Mesenchymal stem cell (in vitro differentiated cells and primary cell): ENCODE data around the gene ALPG.
A peak's percentile ranks its signal among the peaks of the same experiment; 100 is the strongest.
"Not testable (repeated sequence)": the region's sequence is repeated elsewhere in the genome, so short reads cannot be mapped to it uniquely, and the experiment has no call there.

Experiments used
- DNase-seq: peaks from one replicate; pipeline ENCODE4 v3.0.0-alpha.2; 2013
- H2AFZ ChIP-seq: one replicate; pipeline ENCODE4 v1.6.1; 2013; ENCODE audit warnings: low read depth, mild to moderate bottlenecking, control low read depth, inconsistent platforms, low read length, moderate library complexity
- H2AK5ac ChIP-seq: 2 replicates; pipeline ENCODE4 v1.6.1; 2013; ENCODE audit warnings: low read length, moderate library complexity, mild to moderate bottlenecking, inconsistent platforms; ENCODE audit not compliant: severe bottlenecking
- H2BK120ac ChIP-seq: one replicate; pipeline ENCODE4 v1.6.1; 2013; ENCODE audit warnings: low read depth, mild to moderate bottlenecking, inconsistent platforms, low read length, moderate library complexity
- H2BK12ac ChIP-seq, 2 experiments: one replicate each; pipeline ENCODE4 v1.6.1; 2013; ENCODE audit warnings: inconsistent platforms in 2 of 2, low read length in 2 of 2, mild to moderate bottlenecking in 2 of 2, moderate library complexity in 2 of 2, control low read depth in 1 of 2
- H2BK15ac ChIP-seq: one replicate; pipeline ENCODE4 v1.6.1; 2013; ENCODE audit warnings: mild to moderate bottlenecking, low read depth, inconsistent platforms; ENCODE audit not compliant: poor library complexity, severe bottlenecking
- H2BK5ac ChIP-seq: 2 replicates; pipeline ENCODE4 v1.6.1; 2013; ENCODE audit warnings: low read depth, mild to moderate bottlenecking, low read length, control low read depth, inconsistent platforms; ENCODE audit not compliant: poor library complexity, severe bottlenecking
- H3K14ac ChIP-seq, 2 experiments: one replicate each; pipeline ENCODE4 v1.6.1; 2013; ENCODE audit warnings: inconsistent platforms in 2 of 2, low read length in 2 of 2, control low read depth in 1 of 2, mild to moderate bottlenecking in 1 of 2, moderate library complexity in 1 of 2
- H3K18ac ChIP-seq, 2 experiments: one replicate each; pipeline ENCODE4 v1.6.1; 2013; ENCODE audit warnings: inconsistent platforms in 2 of 2, low read length in 2 of 2, control low read depth in 1 of 2, low read depth in 1 of 2, mild to moderate bottlenecking in 1 of 2
- H3K23ac ChIP-seq, 2 experiments: one replicate each; pipeline ENCODE4 v1.6.1; 2013; ENCODE audit warnings: inconsistent platforms in 2 of 2, low read length in 2 of 2, mild to moderate bottlenecking in 2 of 2, moderate library complexity in 2 of 2, control low read depth in 1 of 2
- H3K27ac ChIP-seq: 2 replicates; pipeline ENCODE4 v1.5.1; 2013; ENCODE audit warnings: mild to moderate bottlenecking, moderate library complexity, low read length, control low read depth, inconsistent platforms; ENCODE audit not compliant: poor library complexity, severe bottlenecking
- H3K27me3 ChIP-seq, 2 experiments: 2 replicates each; pipeline versions ENCODE4 v1.6.1 to v1.7.0; 2013; ENCODE audit warnings: low read length in 2 of 2, mild to moderate bottlenecking in 2 of 2, moderate library complexity in 2 of 2, control low read depth in 1 of 2, inconsistent platforms in 1 of 2; ENCODE audit not compliant: control insufficient read depth in 1 of 2, insufficient read depth in 1 of 2
- H3K36me3 ChIP-seq, 2 experiments: 2 replicates each; pipeline versions ENCODE4 v1.6.1 to v1.7.0; 2013; ENCODE audit warnings: low read length in 2 of 2, control low read depth in 1 of 2, inconsistent platforms in 1 of 2, low read depth in 1 of 2, mild to moderate bottlenecking in 1 of 2; ENCODE audit not compliant: insufficient read depth in 2 of 2, control insufficient read depth in 1 of 2
- H3K4ac ChIP-seq, 2 experiments: one replicate each; pipeline ENCODE4 v1.6.1; 2013; ENCODE audit warnings: inconsistent platforms in 2 of 2, low read length in 2 of 2, mild to moderate bottlenecking in 2 of 2, moderate library complexity in 2 of 2, control low read depth in 1 of 2, low read depth in 1 of 2
- H3K4me1 ChIP-seq: 2 replicates; pipeline ENCODE4 v1.6.1; 2013; ENCODE audit warnings: low read depth, low read length, control low read depth; ENCODE audit not compliant: control insufficient read depth, insufficient read depth
- H3K4me2 ChIP-seq: 2 replicates; pipeline ENCODE4 v1.6.1; 2013; ENCODE audit warnings: low read length, mild to moderate bottlenecking, inconsistent platforms; ENCODE audit not compliant: poor library complexity, severe bottlenecking
- H3K4me3 ChIP-seq, 2 experiments: 2 replicates each; pipeline versions ENCODE4 v1.5.1 to v1.7.0; 2013; ENCODE audit warnings: low read length in 2 of 2, mild to moderate bottlenecking in 2 of 2, control low read depth in 1 of 2, low read depth in 1 of 2; ENCODE audit not compliant: insufficient read depth in 1 of 2
- H3K79me1 ChIP-seq: replicated peaks from 2 replicates; pipeline ENCODE4 v1.6.1; 2013; ENCODE audit warnings: mild to moderate bottlenecking, control low read depth, low read length, inconsistent platforms; ENCODE audit not compliant: poor library complexity, severe bottlenecking
- H3K9ac ChIP-seq: 2 replicates; pipeline ENCODE4 v1.7.0; 2013; ENCODE audit warnings: mild to moderate bottlenecking, low read length, moderate library complexity
- H3K9me3 ChIP-seq: 2 replicates; pipeline ENCODE4 v1.7.0; 2013; ENCODE audit warnings: mild to moderate bottlenecking, low read length; ENCODE audit not compliant: control insufficient read depth
- H4K8ac ChIP-seq: one replicate; pipeline ENCODE4 v1.6.1; 2013; ENCODE audit warnings: inconsistent platforms, mild to moderate bottlenecking, low read length, moderate library complexity
- H4K91ac ChIP-seq: one replicate; pipeline ENCODE4 v1.6.1; 2013; ENCODE audit warnings: mild to moderate bottlenecking, low read length, inconsistent platforms
- WGBS: methylation state at CpG from one replicate; pipeline ENCODE4 v1.1.7; 2013; ENCODE audit warnings: mixed read lengths; 5-methylcytosine and 5-hydroxymethylcytosine counted together

ALPG gene

GRCh38 chr2:232377841-232378734 lies 28.6 kb upstream of the ALPG start:
- no peak overlapping the region for H3K9ac ChIP-seq
- no peak overlapping the region for H2BK12ac ChIP-seq
- H3K4me3 ChIP-seq = no peak overlapping the region
- DNase-seq = no peak
- H3K36me3 ChIP-seq = no peaks in the 10 kb centered on the region
- H4K91ac ChIP-seq = no peak overlapping the region
- no peaks in the 10 kb centered on the region for H3K79me1 ChIP-seq
- 87% methylated on average over 14 of the region's 17 CpGs for WGBS
- H2AK5ac ChIP-seq = no peak overlapping the region
- peaks cover 50 to 51% of the 10 kb centered on the region in 2 experiments for H3K27me3 ChIP-seq
- H3K4me2 ChIP-seq = no peak overlapping the region
- no peak overlapping the region for H3K4ac ChIP-seq
- H2BK5ac ChIP-seq = no peak overlapping the region
- H2BK15ac ChIP-seq = no peak overlapping the region
- no peak overlapping the region for H3K18ac ChIP-seq
- H2BK120ac ChIP-seq = no peak overlapping the region
- no peak overlapping the region for H2AFZ ChIP-seq
- H3K14ac ChIP-seq = no peak overlapping the region
- H4K8ac ChIP-seq = no peak overlapping the region
- H3K4me1 ChIP-seq = no peaks in the 10 kb centered on the region
- H3K27ac ChIP-seq = no peak overlapping the region
- H3K9me3 ChIP-seq = no peaks in the 10 kb centered on the region
- no peak overlapping the region for H3K23ac ChIP-seq

DNA sequence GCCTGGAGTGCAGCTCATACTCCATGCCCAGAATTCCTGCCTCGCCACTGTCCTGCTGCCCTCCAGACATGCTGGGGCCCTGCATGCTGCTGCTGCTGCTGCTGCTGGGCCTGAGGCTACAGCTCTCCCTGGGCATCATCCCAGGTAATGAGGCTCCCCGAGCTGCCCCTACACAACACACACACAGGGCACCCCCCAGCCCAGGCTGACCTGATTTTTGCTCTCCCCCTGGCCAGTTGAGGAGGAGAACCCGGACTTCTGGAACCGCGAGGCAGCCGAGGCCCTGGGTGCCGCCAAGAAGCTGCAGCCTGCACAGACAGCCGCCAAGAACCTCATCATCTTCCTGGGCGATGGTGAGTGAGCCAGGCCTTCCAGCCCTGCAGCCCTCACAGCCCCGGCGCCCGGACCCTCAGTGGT lies 27.9 kb upstream of the ALPG start, which contains the start of gene ALPP:
TSS of gene ALPP (plus strand) at position 17 of the 417 bp plus-strand sequence. CDS start at position 69, 52 bp downstream.
- not testable (repeated sequence) for H3K4me2 ChIP-seq, H3K4ac ChIP-seq, H3K23ac ChIP-seq, H3K18ac ChIP-seq, DNase-seq, H4K91ac ChIP-seq, H3K9me3 ChIP-seq, H3K4me3 ChIP-seq, H2AK5ac ChIP-seq, H2AFZ ChIP-seq, H3K36me3 ChIP-seq, H3K4me1 ChIP-seq, H2BK15ac ChIP-seq, H3K79me1 ChIP-seq, H2BK120ac ChIP-seq, H4K8ac ChIP-seq, H2BK12ac ChIP-seq, H3K9ac ChIP-seq, H2BK5ac ChIP-seq, H3K27ac ChIP-seq
- H3K27me3 ChIP-seq = peaks cover 57 to 58% of the 10 kb centered on the region in 2 experiments
- H3K14ac ChIP-seq = peak within 1 kb of the TSS in 1 of 2 experiments; percentile 70
- WGBS = 90% methylated on average over 12 of the region's 12 CpGs

DNA sequence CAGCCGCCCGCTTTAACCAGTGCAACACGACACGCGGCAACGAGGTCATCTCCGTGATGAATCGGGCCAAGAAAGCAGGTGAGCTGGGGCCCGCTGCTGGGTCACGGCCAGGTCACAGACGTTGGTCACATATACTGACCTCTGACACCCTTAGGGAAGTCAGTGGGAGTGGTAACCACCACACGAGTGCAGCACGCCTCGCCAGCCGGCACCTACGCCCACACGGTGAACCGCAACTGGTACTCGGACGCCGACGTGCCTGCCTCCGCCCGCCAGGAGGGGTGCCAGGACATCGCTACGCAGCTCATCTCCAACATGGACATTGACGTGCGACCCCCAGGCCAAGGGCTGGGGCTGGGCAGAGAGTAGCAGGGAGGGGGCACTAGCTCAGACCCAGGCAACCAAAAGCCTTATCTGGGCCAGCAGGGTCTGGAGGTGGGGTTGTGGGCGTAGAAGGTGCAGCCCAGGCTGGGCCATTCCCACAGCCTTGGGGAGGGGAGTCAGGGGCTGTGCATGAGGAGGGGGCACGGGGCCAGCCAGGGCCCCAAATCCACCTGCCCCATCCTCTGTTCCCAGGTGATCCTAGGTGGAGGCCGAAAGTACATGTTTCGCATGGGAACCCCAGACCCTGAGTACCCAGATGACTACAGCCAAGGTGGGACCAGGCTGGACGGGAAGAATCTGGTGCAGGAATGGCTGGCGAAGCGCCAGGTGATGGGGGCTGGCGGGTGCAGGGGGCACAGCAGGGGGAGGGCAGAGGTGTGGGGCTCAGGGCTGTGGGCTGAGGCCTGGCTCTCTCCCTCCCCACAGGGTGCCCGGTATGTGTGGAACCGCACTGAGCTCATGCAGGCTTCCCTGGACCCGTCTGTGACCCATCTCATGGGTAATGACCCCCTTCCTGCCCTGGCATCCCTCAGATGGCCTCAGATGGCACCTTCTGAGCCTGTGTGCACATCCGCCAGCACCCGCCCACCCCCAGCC lies 26.7 kb upstream of the ALPG start:
- not testable (repeated sequence) for H3K27ac ChIP-seq, H3K79me1 ChIP-seq, H3K9ac ChIP-seq, H2BK120ac ChIP-seq, H3K9me3 ChIP-seq, H2BK12ac ChIP-seq, H3K18ac ChIP-seq, H2BK15ac ChIP-seq, H2AK5ac ChIP-seq, H2BK5ac ChIP-seq, H2AFZ ChIP-seq, DNase-seq, H3K23ac ChIP-seq, H3K4me2 ChIP-seq, H3K4me3 ChIP-seq, H3K36me3 ChIP-seq, H3K4ac ChIP-seq, H4K91ac ChIP-seq, H4K8ac ChIP-seq, H3K4me1 ChIP-seq
- WGBS = 96% methylated on average over 29 of the region's 41 CpGs
- Histone ChIP-seq H3K14ac (peak overlapping the region in 1 of 2 experiments; percentile 70), H3K27me3 (peaks cover 59 to 64% of the 10 kb centered on the region in 2 experiments)
